ENCODE results near the gene SLC31A2.

GRCh38 chr9:113210815-113211214 is 60.0 kb downstream of the SLC31A2 start:
- TF ChIP-seq CTCF (conservative IDR thresholded peaks at IDR 0.05), result no peak
- TF ChIP-seq EZH2 (IDR thresholded peaks at IDR 0.05; ENCODE audit: low read depth), result no peak

Measured in PC-9 (cell line).